Medulla oblongata (tissue), 1 donor: ENCODE results near the gene KRTAP13-2.

Experiments used
- DNase-seq: peaks from one replicate; pipeline ENCODE4 v3.0.0-alpha.2; 2015; ENCODE audit errors: extremely low spot score

The KRTAP13-2 gene

DNA sequence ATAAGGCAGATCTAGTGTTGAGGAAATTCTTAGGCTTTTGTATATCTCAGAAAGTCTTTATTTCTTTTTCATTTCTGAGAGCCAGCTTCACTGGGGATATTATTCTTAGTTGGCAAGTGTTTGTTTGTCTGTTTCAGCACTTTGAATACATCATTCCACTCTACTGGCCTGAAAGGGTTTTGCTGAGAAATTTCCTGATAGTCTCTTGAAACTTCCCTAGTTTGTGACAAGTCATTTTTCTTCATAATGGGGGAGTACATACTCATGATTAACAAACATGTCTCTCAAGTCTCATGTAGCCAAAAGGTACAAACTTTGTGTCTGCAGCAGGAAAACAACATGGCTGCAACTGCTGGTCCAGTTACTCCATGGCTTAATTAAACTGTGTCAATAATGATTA lies 45.7 kb downstream of the KRTAP13-2 start:
- no peak for DNase-seq
